H54 (cell line): ENCODE data around the gene TEX11.
"Not testable (repeated sequence)": the region's sequence is repeated elsewhere in the genome, so short reads cannot be mapped to it uniquely, and the experiment has no call there.

Source experiments
- DNase-seq: peaks from one replicate; pipeline ENCODE4 v3.0.0; 2011; ENCODE audit warnings: low spot score, mixed read lengths; ENCODE audit not compliant: insufficient read length
- FAIRE-seq: peaks from 3 replicates; lab custom pipeline; 2011; peaks lifted over from hg19 to GRCh38; lab: Jason Lieb, UNC
- POLR2A ChIP-seq: IDR thresholded peaks from 2 replicates; pipeline ENCODE4 v1.6.1; 2011; ENCODE audit warnings: low read depth, mild to moderate bottlenecking, low read length

The TEX11 gene

DNA sequence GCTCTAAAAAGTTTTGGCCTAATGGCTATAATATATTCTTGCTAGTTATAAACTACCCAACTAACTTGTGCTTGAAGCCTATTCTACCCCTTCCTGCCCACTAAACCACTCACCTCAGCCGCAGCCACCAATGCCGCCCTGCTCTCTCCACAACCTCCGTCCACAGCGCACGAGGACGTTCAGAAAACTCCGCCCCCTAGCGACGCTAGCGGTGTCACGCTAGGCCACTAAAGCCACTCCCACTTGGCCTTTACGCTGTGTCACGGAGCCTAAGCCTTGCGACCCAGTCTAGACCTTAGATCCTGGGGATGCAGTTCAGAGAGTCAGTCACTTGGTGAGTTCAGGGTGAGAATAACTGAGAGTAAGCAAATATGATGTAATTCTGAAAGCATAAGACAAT is at the start of gene TEX11:
TEX11 (minus strand) TSS at position 171 of the 400 bp plus-strand sequence. CDS start 922 bp downstream, outside the sequence.
- no peak for TF ChIP-seq POLR2A
- FAIRE-seq: no peak
- DNase-seq: no peak

DNA sequence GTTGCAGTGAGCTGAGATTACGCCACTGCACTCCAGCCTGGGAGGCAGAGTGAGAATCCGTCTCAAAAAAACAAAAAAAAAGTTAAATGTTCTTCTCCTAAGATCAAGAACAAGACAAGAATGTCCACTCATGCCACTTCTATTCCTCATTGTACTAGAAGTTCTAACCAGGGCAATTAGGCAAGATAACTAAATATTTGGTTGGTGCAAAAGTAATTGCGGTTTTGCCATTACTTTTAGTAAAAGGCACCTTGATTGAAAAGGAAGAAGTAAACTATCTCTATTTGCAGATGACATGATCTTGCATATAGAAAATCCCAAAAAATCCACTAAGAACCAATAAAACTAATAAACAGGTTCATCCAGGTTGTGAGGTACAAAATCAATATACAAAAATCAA is 46.4 kb upstream of the TEX11 start:
- DNase-seq: no peak
- FAIRE-seq: no peak
- no peak for TF ChIP-seq POLR2A

DNA sequence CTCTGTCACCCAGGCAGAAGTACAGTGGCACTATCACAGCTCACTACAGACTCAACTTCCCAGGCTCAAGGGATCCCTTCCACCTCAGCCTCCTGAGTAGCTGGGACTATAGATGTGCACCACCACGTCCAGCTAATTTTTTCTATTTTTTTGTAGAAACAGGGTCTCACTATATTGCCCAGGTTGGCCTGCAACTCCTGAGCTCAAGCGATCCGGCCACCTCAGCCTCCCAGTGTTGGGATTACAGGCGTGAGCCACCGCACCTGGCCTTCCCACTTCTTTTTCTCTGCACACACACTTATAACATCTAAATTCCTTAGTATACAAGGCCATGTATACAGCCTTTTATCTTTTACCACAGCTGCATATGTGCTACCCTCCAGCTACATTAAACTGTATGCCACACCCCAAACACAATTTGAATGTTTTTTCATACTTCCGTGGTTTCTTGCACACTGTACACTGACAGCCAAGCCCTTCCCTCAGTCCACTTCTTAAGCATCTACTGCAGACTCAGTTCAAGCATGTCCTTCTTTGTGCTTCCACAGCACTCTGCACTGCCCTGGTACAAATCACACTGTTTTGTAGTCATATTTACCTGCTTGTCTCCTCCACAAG is 15.9 kb upstream of the TEX11 start:
- no peak for TF ChIP-seq POLR2A
- no peak for DNase-seq
- no peak for FAIRE-seq

DNA sequence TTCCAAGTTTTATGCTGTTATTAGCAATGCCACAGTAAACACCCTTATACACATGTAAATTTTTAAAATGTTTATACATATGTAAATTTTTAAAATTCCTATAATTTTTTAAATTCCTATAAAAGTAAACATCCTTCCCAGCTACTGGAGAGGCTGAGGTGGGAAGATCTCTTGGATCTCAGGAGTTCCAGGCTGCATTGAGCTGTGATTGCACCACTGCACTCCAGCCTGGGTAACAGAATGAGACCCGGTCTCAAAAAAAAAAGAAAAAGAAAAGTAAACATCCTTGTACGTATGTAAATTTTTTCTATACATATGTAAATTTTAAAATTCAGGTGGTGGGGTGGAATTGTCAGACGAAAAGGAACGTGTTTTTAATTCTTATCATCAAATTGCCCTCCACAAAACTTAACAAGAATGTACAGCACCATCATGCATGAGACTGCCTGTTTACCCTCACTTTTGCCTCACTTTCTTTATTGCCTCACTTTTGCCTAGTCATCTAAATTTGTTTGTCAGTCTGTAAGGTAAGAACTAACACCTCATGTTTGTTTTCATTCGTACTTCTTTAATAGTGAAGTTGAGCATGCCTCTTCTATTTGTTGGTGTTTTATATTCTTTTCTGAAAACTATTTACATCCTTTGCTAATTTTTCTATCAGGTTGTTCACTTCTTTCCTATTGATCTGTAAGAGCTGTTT is 14.4 kb upstream of the TEX11 start:
- FAIRE-seq (no peak), DNase-seq (no peak)
- no peak for TF ChIP-seq POLR2A

DNA sequence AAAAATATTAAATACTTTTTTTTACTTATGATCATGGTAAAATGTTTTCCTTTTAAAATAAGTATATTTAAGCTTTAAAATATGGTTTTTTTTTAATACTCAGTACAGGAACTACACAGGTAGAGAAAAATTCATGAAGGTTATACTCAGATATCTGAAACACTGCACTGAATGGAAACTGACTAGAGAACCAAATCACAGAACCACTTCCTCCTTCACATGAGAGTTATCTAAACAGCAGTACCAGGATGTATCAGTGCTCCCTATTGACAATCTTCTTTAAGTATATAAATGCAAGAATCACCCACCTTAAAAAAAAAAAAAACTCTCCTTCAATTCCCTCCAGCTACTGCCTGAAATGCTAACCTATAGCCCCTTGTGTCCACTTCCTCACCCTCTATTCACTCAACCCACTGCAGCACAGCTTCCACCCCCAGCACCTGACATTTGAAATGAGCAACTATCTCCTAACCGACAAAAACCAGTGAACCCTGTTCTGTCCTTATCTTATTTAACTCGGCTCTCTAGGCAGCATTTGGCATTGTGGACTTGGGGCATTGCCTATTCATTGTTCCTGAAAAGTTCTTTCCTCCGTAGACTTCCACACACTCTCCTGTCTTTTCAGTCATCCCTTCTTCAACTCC is 13.3 kb upstream of the TEX11 start:
- DNase-seq (no peak), FAIRE-seq (no peak)
- no peak for TF ChIP-seq POLR2A

DNA sequence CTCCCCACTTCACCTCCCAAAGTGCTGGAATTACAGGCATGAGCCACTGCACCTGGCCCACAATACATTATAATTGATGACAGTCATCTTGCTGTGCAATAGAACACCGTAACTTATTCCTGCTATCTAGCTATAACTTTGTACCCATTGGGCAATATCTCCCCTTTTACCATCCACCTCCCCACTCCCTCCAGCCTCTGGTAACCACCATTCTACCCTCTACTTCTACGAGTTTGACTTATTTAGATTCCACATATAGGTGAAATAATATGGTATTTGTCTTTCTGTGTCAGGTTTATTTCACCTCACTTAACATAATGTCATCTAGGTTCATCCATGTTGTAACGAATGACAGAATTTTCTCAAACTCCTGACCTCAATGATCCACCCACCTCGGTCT is 8.2 kb upstream of the TEX11 start:
- no peak for TF ChIP-seq POLR2A
- FAIRE-seq (no peak), DNase-seq (no peak)

DNA sequence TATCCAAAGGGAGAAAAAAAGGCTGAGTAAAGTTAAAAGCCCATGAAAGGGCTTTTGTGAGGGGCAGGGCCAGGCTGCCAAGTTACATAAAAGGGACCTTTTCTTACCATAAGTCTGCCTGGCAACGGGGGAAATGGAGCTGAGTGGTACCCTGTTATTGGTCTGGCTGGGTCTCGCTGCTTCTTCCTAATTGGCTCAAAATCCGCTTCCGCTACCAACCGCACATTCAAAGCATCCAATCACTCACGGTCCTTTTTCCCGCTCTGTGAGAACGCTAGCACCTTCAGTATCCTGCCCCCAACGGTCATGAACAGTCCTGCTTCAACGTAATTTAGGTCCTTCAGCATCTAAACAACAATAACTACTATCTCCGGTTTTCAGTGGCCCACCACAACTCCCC is 611 bp downstream of the TEX11 start:
- DNase-seq: no peak

DNA sequence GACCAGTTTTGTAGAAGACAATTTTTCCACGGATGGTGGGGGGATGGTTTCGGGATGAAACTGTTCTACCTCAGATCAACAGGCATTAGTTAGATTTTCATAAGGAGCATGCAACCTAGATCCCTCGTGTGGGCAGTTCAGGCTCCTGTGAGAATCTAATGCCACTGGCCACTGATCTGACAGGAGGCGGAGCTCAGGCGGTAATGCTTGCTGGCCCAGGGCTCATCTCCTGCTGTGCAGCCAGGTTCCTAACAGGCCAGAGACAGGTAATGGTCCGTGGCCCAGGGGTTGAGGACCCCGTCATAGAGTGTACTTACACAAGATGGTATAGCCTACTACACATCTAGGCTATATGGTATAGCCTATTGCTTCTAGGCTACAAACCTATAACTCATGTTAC is 7.0 kb downstream of the TEX11 start:
- DNase-seq (no peak), FAIRE-seq (no peak)
- no peak for TF ChIP-seq POLR2A

More for the DNA sequence above, 611 bp downstream of the TEX11 start:
- TF ChIP-seq POLR2A: no peak
- FAIRE-seq: no peak

DNA sequence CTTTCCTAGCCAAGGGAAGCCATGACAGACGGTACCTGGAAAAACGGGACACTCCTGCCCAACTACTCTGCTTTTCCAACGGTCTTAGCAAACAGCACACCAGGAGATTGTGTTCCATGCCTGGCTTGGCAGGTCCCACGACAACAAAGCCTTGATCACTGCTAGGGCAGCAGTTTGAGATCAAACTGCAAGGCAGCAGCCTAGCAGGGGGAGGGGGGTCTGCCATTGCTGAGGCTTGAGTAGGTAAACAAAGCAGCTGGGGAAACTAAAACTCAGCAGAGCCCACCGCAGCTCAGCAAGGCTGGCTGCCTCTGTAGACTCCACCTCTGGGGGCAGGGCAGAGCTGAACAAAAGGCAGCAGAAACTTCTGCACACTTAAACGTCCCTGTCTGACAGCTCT is 18.1 kb downstream of the TEX11 start:
- not testable (repeated sequence) for DNase-seq, FAIRE-seq

DNA sequence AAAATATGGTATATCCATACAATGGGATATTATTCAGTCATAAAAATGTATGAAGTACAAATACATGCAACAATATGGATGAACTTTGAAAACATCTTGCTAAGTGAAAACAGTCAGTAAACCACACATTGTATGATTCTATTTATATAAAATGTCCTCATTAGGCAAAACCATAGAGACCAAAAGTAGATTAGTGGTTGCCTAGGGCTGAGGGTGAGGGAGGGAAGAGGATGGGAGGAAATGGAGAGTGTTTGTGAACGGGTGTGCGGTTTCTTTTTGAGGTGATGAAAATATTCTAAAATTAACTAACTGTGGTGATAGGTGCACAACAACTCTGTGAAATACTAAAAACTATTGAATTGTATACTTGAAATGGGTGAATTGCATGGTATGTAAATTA is 29.6 kb downstream of the TEX11 start:
- FAIRE-seq: no peak
- no peak for TF ChIP-seq POLR2A
- no peak for DNase-seq

DNA sequence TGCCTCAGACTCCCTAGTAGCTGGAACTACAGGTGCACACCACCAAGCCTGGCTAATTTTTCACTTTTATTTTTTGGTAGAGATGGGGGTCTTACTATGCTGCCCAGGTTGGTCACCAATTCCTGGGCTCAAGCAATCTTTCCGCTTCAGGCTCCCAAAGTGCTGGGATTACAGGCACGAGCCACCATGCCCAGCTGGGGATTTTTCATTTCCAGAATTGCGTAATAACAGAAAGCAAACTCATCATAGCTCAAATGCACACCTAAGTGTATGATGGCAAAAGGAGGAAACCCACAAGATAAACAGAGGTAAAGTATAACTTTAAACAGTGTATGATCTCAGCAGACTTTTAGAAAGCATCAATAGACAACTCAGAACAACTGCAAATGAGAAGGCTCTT is 56.2 kb downstream of the TEX11 start:
- no peak for DNase-seq
- FAIRE-seq: no peak

DNA sequence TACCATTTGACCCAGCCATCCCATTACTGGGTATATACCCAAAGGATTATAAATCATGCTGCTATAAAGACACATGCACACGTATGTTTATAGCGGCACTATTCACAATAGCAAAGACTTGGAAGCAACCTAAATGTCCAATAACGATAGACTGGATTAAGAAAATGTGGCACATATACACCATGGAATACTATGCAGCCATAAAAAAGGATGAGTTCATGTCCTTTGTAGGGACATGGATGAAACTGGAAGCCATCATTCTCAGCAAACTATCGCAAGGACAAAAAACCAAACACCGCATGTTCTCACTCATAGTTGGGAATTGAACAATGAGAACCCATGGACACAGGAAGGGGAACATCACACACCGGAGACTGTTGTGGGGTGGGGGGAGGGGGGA is 64.4 kb downstream of the TEX11 start:
- not testable (repeated sequence) for DNase-seq, FAIRE-seq

More for the DNA sequence above, 56.2 kb downstream of the TEX11 start:
- TF ChIP-seq POLR2A: no peak

DNA sequence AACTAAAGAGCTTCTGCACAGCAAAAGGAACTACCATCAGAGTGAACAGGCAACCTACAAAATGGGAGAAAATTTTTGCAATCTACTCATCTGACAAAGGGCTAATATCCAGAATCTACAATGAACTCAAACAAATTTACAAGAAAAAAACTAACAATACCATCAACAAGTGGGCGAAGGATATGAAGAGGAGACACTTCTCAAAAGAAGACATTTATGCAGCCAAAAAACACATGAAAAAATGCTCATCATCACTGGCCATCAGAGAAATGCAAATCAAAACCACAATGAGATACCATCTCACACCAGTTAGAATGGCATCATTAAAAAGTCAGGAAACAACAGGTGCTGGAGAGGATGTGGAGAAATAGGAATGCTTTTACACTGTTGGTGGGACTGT is 64.9 kb downstream of the TEX11 start:
- not testable (repeated sequence) for DNase-seq, FAIRE-seq

DNA sequence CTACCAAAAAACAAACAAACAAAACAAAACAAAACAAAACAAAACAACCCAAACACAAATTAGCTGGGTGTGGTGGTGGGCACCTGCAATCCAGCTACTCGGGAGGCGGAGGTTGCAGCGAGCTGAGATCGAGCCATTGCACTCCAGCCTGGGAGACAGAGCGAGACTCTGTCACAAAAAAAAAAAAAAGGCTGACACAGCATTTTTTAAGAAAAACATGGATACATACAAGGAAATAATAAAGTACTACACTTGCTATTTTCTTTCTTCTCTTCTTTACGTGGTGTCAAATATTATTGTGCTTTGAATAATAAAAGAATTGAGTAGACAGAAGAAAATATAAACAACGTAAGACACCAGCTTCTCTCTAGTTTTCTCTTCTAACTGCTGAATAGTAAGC is 73.9 kb downstream of the TEX11 start:
- DNase-seq (no peak), FAIRE-seq (no peak)
- no peak for TF ChIP-seq POLR2A

DNA sequence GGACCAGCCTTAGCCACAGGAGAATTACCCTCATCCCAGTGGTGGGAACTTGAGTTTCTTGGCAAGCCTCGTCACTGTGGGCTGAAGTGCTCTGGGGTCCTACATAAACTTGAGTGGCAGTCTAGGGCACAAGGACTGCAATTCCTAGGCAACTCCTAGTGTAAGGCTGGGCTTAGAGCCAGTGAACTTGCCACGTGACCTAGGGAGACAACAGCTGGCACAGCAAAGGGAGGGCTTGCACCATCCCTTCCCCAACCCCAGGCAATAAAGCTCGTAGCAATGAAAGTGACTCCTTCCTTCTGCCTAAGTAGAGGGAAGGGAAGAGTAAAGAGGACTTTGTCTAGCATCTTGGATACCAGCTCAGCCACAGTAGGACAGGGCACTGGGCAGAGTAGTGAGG is 81.8 kb downstream of the TEX11 start:
- TF ChIP-seq POLR2A: no peak
- DNase-seq (no peak), FAIRE-seq (no peak)
